Measurements from ENCODE around the gene NMU. TPM values are rescaled to one million over a fixed set of nuclear protein-coding genes. Genes with fewer than 3 reads are reported as not detected.

NMU gene
- total and polyA plus RNA-seq, 10 of the 15 experiments (the other 5 are each of a cell fraction or from before 2014, with no cell fraction given), result 0.33 TPM; not detected in 9

DNA sequence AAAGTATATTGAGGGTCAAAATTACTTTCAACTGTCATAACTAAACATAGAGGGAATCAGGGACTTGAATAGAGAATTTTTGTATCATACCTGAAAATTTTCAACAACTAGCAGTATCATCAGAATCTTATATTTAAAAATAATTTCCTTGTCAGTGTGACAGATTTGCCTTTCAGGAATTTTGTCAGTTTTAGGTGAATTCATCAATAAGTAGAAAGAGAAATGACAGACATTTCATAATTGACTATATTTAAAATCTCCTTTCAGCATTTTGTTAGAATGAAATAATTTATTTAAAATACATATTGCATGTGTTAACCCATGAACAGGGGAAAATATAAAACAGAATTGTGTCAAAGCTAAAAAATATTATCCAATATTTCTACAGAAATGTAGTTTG is 35.5 kb downstream of the NMU start:
- intact Hi-C loops (cut with micrococcal nuclease; ENCODE audit: unreplicated experiment), result no loop called here
- in situ Hi-C loops (cut with MboI), result no loop called here
- RAD21 ChIA-PET (ENCODE audit: unreplicated experiment), result no interaction called here
- FAIRE-seq (no peak), DNase-seq (ENCODE audit: low read depth, low spot score) (no peak), ATAC-seq (no peak)
- POLR2A ChIA-PET, result no interaction called here
- Histone ChIP-seq H3K79me2 (ENCODE audit: control insufficient read depth, insufficient read depth, low read length) (no peaks in the 10 kb centered on the region), H3K4me2 (ENCODE audit: control insufficient read depth, insufficient read depth) (no peak overlapping the region), H3K9ac (ENCODE audit: control insufficient read depth, insufficient read depth, low read length) (no peak overlapping the region), H3K36me3 (ENCODE audit: control insufficient read depth in 2 of 2, insufficient read depth in 2 of 2, low read length in 1 of 2) (no peaks in the 10 kb centered on the region), H4K20me1 (ENCODE audit: control insufficient read depth, insufficient read depth) (no peaks in the 10 kb centered on the region), H3K4me3 (no peak overlapping the region), H2AFZ (ENCODE audit: control insufficient read depth, low read depth, low read length) (no peak overlapping the region), H3K9me3 (replicated peaks; ENCODE audit: control insufficient read depth, insufficient read depth, low read length) (no peaks in the 10 kb centered on the region), H3K27me3 (replicated peaks in 1 of 2; ENCODE audit: control insufficient read depth in 2 of 2, insufficient read depth in 2 of 2, low read length in 1 of 2) (no peaks in the 10 kb centered on the region), H3K4me1 (ENCODE audit: control insufficient read depth, insufficient read depth, low read length) (no peaks in the 10 kb centered on the region), H3K27ac (ENCODE audit: control insufficient read depth, insufficient read depth) (no peak overlapping the region)
- CTCF ChIA-PET, result no interaction called here
- SMC1A ChIA-PET (ENCODE audit: uncharacterized antibody, unreplicated experiment), result no interaction called here
- TF ChIP-seq TCF7 (IDR thresholded peaks at IDR 0.05; ENCODE audit: borderline replicate concordance), result no peak
- TF ChIP-seq HDAC2 (IDR thresholded peaks at IDR 0.05), result no peak
- no peak for TF ChIP-seq POLR2AphosphoS5 (IDR thresholded peaks at IDR 0.05; ENCODE audit: low read length)
- TF ChIP-seq, protein P1, sequence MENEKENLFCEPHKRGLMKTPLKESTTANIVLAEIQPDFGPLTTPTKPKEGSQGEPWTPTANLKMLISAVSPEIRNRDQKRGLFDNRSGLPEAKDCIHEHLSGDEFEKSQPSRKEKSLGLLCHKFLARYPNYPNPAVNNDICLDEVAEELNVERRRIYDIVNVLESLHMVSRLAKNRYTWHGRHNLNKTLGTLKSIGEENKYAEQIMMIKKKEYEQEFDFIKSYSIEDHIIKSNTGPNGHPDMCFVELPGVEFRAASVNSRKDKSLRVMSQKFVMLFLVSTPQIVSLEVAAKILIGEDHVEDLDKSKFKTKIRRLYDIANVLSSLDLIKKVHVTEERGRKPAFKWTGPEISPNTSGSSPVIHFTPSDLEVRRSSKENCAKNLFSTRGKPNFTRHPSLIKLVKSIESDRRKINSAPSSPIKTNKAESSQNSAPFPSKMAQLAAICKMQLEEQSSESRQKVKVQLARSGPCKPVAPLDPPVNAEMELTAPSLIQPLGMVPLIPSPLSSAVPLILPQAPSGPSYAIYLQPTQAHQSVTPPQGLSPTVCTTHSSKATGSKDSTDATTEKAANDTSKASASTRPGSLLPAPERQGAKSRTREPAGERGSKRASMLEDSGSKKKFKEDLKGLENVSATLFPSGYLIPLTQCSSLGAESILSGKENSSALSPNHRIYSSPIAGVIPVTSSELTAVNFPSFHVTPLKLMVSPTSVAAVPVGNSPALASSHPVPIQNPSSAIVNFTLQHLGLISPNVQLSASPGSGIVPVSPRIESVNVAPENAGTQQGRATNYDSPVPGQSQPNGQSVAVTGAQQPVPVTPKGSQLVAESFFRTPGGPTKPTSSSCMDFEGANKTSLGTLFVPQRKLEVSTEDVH (IDR thresholded peaks at IDR 0.05; ENCODE audit: low read depth, partially characterized antibody), result no peak
- TF ChIP-seq, protein P2, sequence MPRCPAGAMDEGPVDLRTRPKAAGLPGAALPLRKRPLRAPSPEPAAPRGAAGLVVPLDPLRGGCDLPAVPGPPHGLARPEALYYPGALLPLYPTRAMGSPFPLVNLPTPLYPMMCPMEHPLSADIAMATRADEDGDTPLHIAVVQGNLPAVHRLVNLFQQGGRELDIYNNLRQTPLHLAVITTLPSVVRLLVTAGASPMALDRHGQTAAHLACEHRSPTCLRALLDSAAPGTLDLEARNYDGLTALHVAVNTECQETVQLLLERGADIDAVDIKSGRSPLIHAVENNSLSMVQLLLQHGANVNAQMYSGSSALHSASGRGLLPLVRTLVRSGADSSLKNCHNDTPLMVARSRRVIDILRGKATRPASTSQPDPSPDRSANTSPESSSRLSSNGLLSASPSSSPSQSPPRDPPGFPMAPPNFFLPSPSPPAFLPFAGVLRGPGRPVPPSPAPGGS (IDR thresholded peaks at IDR 0.05; ENCODE audit: borderline replicate concordance, insufficient read depth, low read depth, low read length, poor library complexity, severe bottlenecking), result no peak
- TF ChIP-seq IKZF2 (IDR thresholded peaks at IDR 0.05), result no peak
- TF ChIP-seq RCOR1 (conservative IDR thresholded peaks at IDR 0.05; ENCODE audit: low read depth, low read length), result no peak
- no peak for TF ChIP-seq RAD51 (IDR thresholded peaks at IDR 0.05)
- TF ChIP-seq, protein P3, sequence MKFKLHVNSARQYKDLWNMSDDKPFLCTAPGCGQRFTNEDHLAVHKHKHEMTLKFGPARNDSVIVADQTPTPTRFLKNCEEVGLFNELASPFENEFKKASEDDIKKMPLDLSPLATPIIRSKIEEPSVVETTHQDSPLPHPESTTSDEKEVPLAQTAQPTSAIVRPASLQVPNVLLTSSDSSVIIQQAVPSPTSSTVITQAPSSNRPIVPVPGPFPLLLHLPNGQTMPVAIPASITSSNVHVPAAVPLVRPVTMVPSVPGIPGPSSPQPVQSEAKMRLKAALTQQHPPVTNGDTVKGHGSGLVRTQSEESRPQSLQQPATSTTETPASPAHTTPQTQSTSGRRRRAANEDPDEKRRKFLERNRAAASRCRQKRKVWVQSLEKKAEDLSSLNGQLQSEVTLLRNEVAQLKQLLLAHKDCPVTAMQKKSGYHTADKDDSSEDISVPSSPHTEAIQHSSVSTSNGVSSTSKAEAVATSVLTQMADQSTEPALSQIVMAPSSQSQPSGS (IDR thresholded peaks at IDR 0.05; ENCODE audit: low read length), result no peak
- no peak for TF ChIP-seq EED (IDR thresholded peaks at IDR 0.05; ENCODE audit: low read depth)
- TF ChIP-seq TAF1 (IDR thresholded peaks at IDR 0.05; ENCODE audit: borderline replicate concordance, low read depth, low read length), result no peak
- TF ChIP-seq NFXL1 (IDR thresholded peaks at IDR 0.05; ENCODE audit: borderline replicate concordance), result no peak
- TF ChIP-seq, protein P4, sequence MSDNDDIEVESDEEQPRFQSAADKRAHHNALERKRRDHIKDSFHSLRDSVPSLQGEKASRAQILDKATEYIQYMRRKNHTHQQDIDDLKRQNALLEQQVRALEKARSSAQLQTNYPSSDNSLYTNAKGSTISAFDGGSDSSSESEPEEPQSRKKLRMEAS (IDR thresholded peaks at IDR 0.05; ENCODE audit: low read depth, low read length), result no peak
- TF ChIP-seq RUNX3 (IDR thresholded peaks at IDR 0.05; ENCODE audit: low read length), result no peak
- no peak for TF ChIP-seq SREBF2 (IDR thresholded peaks at IDR 0.05; ENCODE audit: low read length)
- TF ChIP-seq SUZ12 (IDR thresholded peaks at IDR 0.05; ENCODE audit: unreplicated experiment), result no peak
- no TSS peak for BruUV-seq (replicated peaks)

All from GM12878 (cell line).